K562 (cell line): ENCODE results near the gene HOXA2. TPM values are rescaled to one million over a fixed set of nuclear protein-coding genes. Genes with fewer than 3 reads are reported as not detected.

Experiments
- ATAC-seq: fragments of 200-7000 bp; cut with Tn5 transposase; 3 replicates; pipeline ENCODE4 v1.9.1; 2020; ENCODE audit warnings: moderate library complexity
- BruUV-seq: library from RNA; stranded (reverse); fragments of 400-500 nt; replicated peaks from 2 replicates; lab custom pipeline; 2021; lab: Mats Ljungman, UMichigan
- CTCF ChIA-PET: fragments of 300-600 bp; formaldehyde crosslinking; extraction: SDS; loops from one replicate; lab custom pipeline; 2021; ENCODE audit warnings: low intra/inter-chr PET ratio; lab: Yijun Ruan, JAX
- POLR2A ChIA-PET: fragments of 300-600, 350-650 bp; sonication (Branson Sonifier 250); formaldehyde crosslinking; extraction: SDS; loops from one replicate; lab custom pipeline; 2021; ENCODE audit warnings: antibody characterized with exemption, inconsistent platforms; lab: Yijun Ruan, JAX
- DNase-seq, 4 experiments: peaks; one replicate each; pipeline versions ENCODE4 v3.0.0 to v3.0.0-alpha.2; 2011 to 2018; ENCODE audit warnings: low spot score in 3 of 4, mixed read lengths in 3 of 4; ENCODE audit errors: extremely low read depth in 1 of 4
- FAIRE-seq: peaks from 2 replicates; lab custom pipeline; 2011; peaks lifted over from hg19 to GRCh38; lab: Jason Lieb, UNC
- H2AFZ ChIP-seq: 2 replicates; pipeline ENCODE4 v1.6.0; 2011; ENCODE audit warnings: low read depth, low read length, control low read depth, inconsistent platforms
- H3K27ac ChIP-seq: fragments of 200-600 bp; 3 replicates; pipeline ENCODE4 v1.8.0; 2011; ENCODE audit warnings: low read depth, mild to moderate bottlenecking, control low read depth, inconsistent platforms, low read length, moderate library complexity, mixed read lengths; ENCODE audit errors: extremely low read depth
- H3K27me3 ChIP-seq, 2 experiments: fragments of 300-600 bp in 1 of 2; 2 replicates in 1 of 2; 3 replicates in 1 of 2; pipeline versions ENCODE4 v1.6.0 to v1.8.0; 2011; ENCODE audit warnings: inconsistent platforms in 2 of 2, low read length in 2 of 2, mild to moderate bottlenecking in 1 of 2, mixed read lengths in 1 of 2, moderate library complexity in 1 of 2; ENCODE audit not compliant: control insufficient read depth in 2 of 2, insufficient read depth in 2 of 2
- H3K36me3 ChIP-seq: fragments of 300-600 bp; 3 replicates; pipeline ENCODE4 v1.8.0; 2011; ENCODE audit warnings: mild to moderate bottlenecking, low read length, inconsistent platforms; ENCODE audit not compliant: control insufficient read depth, insufficient read depth
- H3K4me1 ChIP-seq, 2 experiments: fragments of 200-600 bp in 1 of 2; replicated peaks in 1 of 2; 2 replicates in 1 of 2; 3 replicates in 1 of 2; pipeline versions ENCODE4 v1.5.1 to v1.8.0; 2011; ENCODE audit warnings: inconsistent platforms in 2 of 2, low read length in 2 of 2, mild to moderate bottlenecking in 1 of 2, mixed read lengths in 1 of 2, moderate library complexity in 1 of 2; ENCODE audit not compliant: control insufficient read depth in 2 of 2, insufficient read depth in 2 of 2
- H3K4me2 ChIP-seq: 2 replicates; pipeline ENCODE4 v1.6.1; 2011; ENCODE audit warnings: low read length, control low read depth, inconsistent platforms, mixed read lengths; ENCODE audit not compliant: insufficient read depth
- H3K4me3 ChIP-seq: fragments of 200-600 bp; sonication (generic), shearing (Covaris generic); 2 replicates; pipeline ENCODE4 v1.5.1; 2016; ENCODE audit warnings: control low read depth, inconsistent platforms
- H3K79me2 ChIP-seq: fragments of 200-600 bp; 3 replicates; pipeline ENCODE4 v1.8.0; 2011; ENCODE audit warnings: low read length, inconsistent platforms; ENCODE audit not compliant: control insufficient read depth, insufficient read depth
- H3K9ac ChIP-seq, 2 experiments: 2 replicates each; pipeline versions ENCODE4 v1.6.0 to v1.6.1; 2011; ENCODE audit warnings: low read depth in 2 of 2, low read length in 2 of 2, control low read depth in 1 of 2, inconsistent platforms in 1 of 2, mild to moderate bottlenecking in 1 of 2, mixed read lengths in 1 of 2; ENCODE audit not compliant: insufficient read depth in 1 of 2
- H3K9me1 ChIP-seq: one replicate; pipeline ENCODE4 v1.6.0; 2011; ENCODE audit warnings: inconsistent platforms, mild to moderate bottlenecking, low read length, moderate library complexity; ENCODE audit not compliant: control insufficient read depth, insufficient read depth
- H3K9me3 ChIP-seq: replicated peaks from 2 replicates; pipeline ENCODE4 v1.5.1; 2011; ENCODE audit warnings: low read depth, low read length, inconsistent platforms; ENCODE audit not compliant: control insufficient read depth, insufficient read depth
- H4K20me1 ChIP-seq: replicated peaks from 2 replicates; pipeline ENCODE4 v1.6.1; 2011; ENCODE audit warnings: low read length, inconsistent platforms, mixed read lengths; ENCODE audit not compliant: control insufficient read depth, insufficient read depth
- HNRNPK ChIP-seq: fragments of 200-400 bp; formaldehyde crosslinking; IDR thresholded peaks from one replicate; pipeline ENCODE4 v1.6.1; 2018; ENCODE audit warnings: mild to moderate bottlenecking, low read depth, low read length; ENCODE audit not compliant: poor library complexity, severe bottlenecking
- RHOXF2B ChIP-seq: fragments of 250-450 bp; sonication (Bioruptor Pico); conservative IDR thresholded peaks from 2 replicates; pipeline ENCODE4 v1.5.1; 2021
- WGBS: fragments of 100-300 bp; shearing (Covaris generic); methylation state at CpG from one replicate; pipeline ENCODE4 v1.1.6; 2016; ENCODE audit warnings: low coverage, mixed read lengths; ENCODE audit not compliant: insufficient coverage; ENCODE audit errors: missing lambda C conversion rate; 5-methylcytosine and 5-hydroxymethylcytosine counted together
- in situ Hi-C: fragments of 300-500 bp; cut with MboI; formaldehyde crosslinking; loops from 4 replicates; pipeline ENCODE4 v1.15.0; 2018; ENCODE audit warnings: inconsistent platforms, mixed read lengths
- intact Hi-C: fragments of 100-400 bp; cut with micrococcal nuclease; formaldehyde crosslinking; loops from 2 replicates; pipeline ENCODE4 v1.14.2; 2022
- polyA plus RNA-seq, 8 experiments: library from polyadenylated mRNA; depleted of rRNA in 4 of 8; stranded (reverse) in 5 of 8; unstranded in 3 of 8; fragments of >200 nt; fragmentation: Nextera tagmentation in 2 of 8; fragmentation: Illumina TruSeq in 1 of 8; extraction: Ambion mirVana in 2 of 8; extraction: Trizol in 1 of 8; gene quantifications; 2 replicates each; pipeline versions ENCODE4 v1.2.1 to v1.2.3, GENCODE V29; 2011 to 2014; ENCODE audit warnings: inconsistent platforms in 1 of 8, missing spikeins in 1 of 8
- total RNA-seq, 7 experiments: library from RNA; depleted of rRNA in 6 of 7; stranded (reverse); fragments of >200 nt in 6 of 7; fragmentation: Illumina TruSeq in 2 of 7; extraction: Trizol in 2 of 7; gene quantifications; 2 replicates each; pipeline versions ENCODE4 v1.2.1 to v1.2.3, GENCODE V29; 2011 to 2021; ENCODE audit warnings: low replicate concordance in 1 of 7
- TF ChIP-seq, protein P1 (sequence below): fragments of 450-650 bp; IDR thresholded peaks from 2 replicates; pipeline ENCODE4 v1.6.1; 2014; ENCODE audit warnings: low read depth, mild to moderate bottlenecking, moderate library complexity, borderline replicate concordance
- TF ChIP-seq, protein P2 (sequence below), 2 experiments: fragments of 450-650 bp in 1 of 2; sonication (generic) in 1 of 2; formaldehyde crosslinking; conservative IDR thresholded peaks; 2 replicates each; pipeline versions ENCODE4 v1.4.0 to v1.8.1; 2020 to 2022; ENCODE audit warnings: mild to moderate bottlenecking in 1 of 2, missing genetic modification reagents in 1 of 2
- TF ChIP-seq, protein P3 (sequence below): fragments of 250-450 bp; sonication (Bioruptor Pico); IDR thresholded peaks from 2 replicates; pipeline ENCODE4 v1.4.0; 2020; ENCODE audit warnings: mild to moderate bottlenecking, moderate library complexity, borderline replicate concordance

HOXA2 gene
- total and polyA plus RNA-seq, 9 of the 15 experiments (the other 6 are each of a cell fraction or from before 2014, with no cell fraction given) = 0.04 TPM; not detected in 8

DNA sequence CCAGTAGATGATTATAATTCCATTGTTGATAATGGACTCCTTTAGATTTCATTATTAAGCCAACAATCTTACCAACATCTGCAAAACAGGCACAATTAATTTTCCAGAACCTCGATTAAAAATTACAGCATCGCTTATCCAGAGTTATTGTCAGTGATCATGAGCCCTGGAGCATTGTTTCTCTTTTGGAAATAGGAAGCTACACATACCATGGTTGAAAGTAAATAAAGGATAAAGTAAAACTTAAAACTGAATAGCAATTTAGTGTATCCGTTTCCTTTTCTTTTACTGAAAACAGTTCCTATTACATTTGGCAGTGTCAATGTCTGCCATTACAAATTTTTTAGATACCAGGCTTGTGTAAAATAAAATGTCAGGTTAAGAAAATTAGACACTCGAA, 9.9 kb upstream of the HOXA2 start:
- no peak overlapping the region for H3K27ac ChIP-seq
- no peak overlapping the region for H3K4me3 ChIP-seq
- no peaks in the 10 kb centered on the region for H3K79me2 ChIP-seq
- ChIA-PET POLR2A (no interaction called here), CTCF (no interaction called here)
- no peak overlapping the region for H2AFZ ChIP-seq
- no peaks in the 10 kb centered on the region for H3K9me3 ChIP-seq
- no peak overlapping the region for H3K9ac ChIP-seq
- H3K4me2 ChIP-seq = no peak overlapping the region
- DNase-seq (no peak), FAIRE-seq (no peak), ATAC-seq (no peak)
- no peaks in the 10 kb centered on the region for H3K36me3 ChIP-seq
- WGBS = 0% methylated on average over 4 of the region's 4 CpGs
- BruUV-seq = no TSS peak
- TF ChIP-seq, protein P1, sequence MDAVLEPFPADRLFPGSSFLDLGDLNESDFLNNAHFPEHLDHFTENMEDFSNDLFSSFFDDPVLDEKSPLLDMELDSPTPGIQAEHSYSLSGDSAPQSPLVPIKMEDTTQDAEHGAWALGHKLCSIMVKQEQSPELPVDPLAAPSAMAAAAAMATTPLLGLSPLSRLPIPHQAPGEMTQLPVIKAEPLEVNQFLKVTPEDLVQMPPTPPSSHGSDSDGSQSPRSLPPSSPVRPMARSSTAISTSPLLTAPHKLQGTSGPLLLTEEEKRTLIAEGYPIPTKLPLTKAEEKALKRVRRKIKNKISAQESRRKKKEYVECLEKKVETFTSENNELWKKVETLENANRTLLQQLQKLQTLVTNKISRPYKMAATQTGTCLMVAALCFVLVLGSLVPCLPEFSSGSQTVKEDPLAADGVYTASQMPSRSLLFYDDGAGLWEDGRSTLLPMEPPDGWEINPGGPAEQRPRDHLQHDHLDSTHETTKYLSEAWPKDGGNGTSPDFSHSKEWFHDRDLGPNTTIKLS = no peak
- TF ChIP-seq, protein P2, sequence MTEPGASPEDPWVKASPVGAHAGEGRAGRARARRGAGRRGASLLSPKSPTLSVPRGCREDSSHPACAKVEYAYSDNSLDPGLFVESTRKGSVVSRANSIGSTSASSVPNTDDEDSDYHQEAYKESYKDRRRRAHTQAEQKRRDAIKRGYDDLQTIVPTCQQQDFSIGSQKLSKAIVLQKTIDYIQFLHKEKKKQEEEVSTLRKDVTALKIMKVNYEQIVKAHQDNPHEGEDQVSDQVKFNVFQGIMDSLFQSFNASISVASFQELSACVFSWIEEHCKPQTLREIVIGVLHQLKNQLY (CRISPR knock-in tag; conservative IDR thresholded peaks at IDR 0.05) = no peak
- TF ChIP-seq, protein P3, sequence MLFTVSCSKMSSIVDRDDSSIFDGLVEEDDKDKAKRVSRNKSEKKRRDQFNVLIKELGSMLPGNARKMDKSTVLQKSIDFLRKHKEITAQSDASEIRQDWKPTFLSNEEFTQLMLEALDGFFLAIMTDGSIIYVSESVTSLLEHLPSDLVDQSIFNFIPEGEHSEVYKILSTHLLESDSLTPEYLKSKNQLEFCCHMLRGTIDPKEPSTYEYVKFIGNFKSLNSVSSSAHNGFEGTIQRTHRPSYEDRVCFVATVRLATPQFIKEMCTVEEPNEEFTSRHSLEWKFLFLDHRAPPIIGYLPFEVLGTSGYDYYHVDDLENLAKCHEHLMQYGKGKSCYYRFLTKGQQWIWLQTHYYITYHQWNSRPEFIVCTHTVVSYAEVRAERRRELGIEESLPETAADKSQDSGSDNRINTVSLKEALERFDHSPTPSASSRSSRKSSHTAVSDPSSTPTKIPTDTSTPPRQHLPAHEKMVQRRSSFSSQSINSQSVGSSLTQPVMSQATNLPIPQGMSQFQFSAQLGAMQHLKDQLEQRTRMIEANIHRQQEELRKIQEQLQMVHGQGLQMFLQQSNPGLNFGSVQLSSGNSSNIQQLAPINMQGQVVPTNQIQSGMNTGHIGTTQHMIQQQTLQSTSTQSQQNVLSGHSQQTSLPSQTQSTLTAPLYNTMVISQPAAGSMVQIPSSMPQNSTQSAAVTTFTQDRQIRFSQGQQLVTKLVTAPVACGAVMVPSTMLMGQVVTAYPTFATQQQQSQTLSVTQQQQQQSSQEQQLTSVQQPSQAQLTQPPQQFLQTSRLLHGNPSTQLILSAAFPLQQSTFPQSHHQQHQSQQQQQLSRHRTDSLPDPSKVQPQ (CRISPR knock-in tag) = no peak
- no peak for TF ChIP-seq RHOXF2B (CRISPR knock-in tag)
- TF ChIP-seq HNRNPK = no peak
- 0 out of 2 replicates have a peak, but pooled peaks cover 6% of the 10 kb centered on the region for H4K20me1 ChIP-seq
- peaks cover 0 to 28% of the 10 kb centered on the region in 2 experiments; a peak in 2 of 5 replicates for H3K4me1 ChIP-seq
- H3K9me1 ChIP-seq = no peaks in the 10 kb centered on the region
- intact Hi-C loops (no loop called here), in situ Hi-C loops (no loop called here)
- peaks cover 52 to 67% of the 10 kb centered on the region in 2 experiments; a peak in 4 of 5 replicates for H3K27me3 ChIP-seq
